ENCODE data around the gene C12orf56.

Gene C12orf56, protein sequence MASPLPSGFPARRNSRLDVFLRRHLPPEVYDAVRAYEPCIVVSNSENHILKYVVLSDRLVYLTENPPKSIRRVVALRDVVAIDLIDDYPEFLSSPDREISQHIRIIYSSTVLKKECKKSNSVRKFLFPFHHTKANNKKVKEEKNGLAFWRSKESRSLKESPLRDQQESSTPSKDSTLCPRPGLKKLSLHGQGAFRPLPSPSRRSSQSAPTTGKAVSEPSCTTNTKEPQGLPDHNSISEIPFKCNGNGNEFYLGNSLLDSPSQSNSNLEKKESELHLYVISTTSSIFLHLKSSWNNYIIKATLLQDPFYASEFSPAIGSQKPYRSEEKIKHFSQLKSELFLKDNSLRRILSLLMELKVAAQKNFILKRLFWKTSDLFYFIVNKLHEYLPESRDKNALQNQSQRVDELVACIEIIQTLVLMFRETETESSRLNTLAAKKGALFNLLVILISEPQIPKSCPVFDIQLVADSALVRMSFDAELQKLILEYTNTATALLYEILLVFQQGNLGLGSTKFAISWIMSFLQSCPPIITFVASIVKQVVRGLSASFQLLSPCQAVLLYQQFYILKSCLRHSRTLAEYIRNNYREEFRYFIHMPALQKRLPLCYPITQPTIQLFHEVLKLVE

DNA sequence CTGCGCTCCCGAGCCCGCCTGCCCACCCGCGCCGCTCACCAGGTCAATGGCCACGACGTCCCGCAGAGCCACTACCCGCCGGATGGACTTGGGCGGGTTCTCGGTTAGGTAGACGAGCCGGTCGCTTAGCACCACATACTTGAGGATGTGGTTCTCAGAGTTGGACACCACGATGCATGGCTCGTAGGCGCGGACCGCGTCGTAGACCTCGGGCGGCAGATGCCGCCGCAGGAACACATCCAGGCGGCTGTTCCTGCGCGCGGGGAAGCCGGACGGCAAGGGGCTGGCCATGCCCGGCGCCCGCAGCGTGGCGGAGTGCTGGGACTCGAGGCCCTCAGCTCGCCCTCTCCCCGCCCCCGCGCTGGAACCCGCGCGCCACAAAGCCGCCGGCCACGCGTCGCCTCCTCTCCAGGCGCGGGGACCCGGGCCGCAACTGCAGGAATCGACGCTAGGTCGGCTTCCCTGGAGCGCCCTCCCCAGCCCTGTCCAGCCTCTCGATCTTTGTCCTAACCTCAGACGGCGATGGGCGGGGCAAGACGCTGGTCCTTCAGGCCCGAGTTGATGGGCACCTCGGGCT, at the start of gene C12orf56:
Gene C12orf56 (minus strand): TSS at position 484 of the 577 bp plus-strand sequence. CDS start 193 bp downstream, at position 291.
- no peak for DNase-seq

DNA sequence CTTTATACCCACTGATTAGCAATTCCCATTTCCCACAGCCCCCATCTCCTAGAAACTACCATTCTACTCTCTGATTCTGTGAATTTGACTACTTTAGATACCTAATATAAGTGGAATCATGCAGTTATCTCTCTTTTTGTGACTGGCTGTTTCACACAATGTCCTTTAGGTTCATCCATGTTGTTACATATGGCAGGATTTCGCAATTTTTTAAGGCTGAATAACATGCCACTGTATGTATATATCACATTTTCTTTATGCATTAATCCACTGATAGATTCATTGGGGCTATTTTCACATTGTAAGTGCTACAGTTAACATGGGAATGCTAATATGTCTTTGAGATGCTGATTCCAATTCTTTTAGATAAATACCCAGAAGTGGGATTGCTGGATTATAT, 49.5 kb upstream of the C12orf56 start:
- DNase-seq = no peak

DNA sequence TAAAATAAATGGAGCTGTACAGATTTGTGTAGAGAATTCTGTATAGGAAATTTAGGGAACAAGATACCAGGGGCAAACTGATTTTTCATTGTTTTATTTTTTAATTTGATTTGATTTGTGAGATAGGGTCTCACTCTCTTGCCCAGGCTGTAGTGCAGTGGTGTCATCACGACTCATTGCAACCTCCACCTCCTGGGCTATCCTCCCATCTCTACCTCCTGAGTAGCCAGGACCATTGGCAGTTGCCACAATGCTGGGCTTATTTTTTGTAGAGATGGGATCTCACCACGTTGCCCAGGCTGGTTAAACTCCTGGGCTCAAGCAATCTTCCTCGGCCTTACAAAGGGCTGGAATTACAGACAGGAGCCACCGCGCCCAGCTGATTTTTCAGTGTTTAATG, 43.4 kb upstream of the C12orf56 start:
- DNase-seq = no peak

DNA sequence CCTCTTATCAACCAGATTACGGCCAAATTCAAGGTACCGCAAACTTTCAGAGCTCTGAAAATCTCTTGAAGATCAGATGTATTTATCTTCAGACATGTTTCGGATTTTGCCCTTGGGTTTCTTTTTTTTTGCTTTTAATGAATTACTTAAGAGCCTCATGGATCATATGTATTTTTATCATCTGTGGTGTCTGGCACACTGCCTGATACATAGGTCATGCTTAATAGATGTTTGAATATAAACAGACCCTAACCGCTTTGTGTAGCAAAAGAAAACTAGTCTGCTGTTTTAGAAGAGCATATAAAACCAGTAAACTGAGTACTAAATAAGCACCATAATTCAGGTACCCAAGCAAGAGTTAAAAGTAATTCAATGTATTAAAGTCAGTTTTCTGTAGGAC, 41.2 kb upstream of the C12orf56 start:
- no peak for DNase-seq

DNA sequence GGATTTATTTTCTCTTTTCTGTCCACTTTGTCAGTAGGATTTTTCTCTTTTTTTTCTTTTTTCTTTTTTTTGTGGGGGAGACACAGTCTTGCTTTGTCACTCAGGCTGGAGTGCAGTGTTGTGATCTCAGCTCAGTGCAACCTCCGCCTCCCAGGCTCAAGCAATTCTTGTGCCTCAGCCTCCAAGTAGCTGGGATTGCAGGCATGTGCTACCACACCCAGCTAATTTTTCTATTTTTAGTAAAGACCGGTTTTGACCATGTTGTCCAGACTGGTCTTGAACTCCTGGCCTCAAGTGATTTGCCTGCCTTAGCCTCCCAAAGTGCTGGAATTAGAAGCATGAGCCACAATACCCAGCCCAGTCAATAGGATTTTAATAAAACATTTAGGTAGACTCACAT, 40.3 kb upstream of the C12orf56 start:
- DNase-seq = no peak

DNA sequence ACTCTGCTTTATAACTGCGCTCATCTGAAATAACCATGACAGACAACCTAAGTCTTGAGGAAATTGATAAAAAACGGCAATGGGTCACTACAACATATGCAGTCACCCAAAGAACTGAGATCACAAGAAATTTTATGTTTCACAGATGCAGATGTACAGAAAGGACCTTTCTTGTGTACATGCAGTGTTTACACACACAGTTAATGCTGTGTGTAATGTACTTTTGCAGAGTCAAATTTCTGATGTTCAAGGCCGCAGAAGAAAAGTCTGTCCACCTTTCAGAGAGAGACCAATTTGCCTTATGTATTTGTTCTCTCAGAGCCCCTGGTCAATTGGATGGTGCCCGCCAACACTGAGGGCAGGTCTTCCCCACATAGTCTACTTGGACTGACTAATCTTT, 38.4 kb upstream of the C12orf56 start:
- DNase-seq = no peak

DNA sequence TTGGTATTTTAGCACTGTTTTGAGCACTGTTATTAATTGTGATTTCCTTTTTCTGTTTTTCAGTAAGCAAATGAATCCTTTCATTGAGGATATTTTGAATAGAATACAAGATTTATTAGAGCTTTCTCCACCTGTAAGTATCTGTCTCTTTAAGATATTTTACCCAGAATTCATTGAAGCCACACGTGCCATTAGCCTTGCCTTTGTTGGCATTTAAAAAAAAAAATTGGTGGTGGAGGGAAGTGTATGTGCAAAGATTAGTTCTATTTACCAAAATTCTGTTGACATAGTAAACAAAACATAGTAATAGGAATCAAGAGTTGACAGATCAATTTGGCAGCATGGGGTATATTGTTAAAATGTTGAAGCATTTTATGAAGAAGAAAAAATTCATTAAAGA, 37.4 kb upstream of the C12orf56 start:
- DNase-seq = no peak

DNA sequence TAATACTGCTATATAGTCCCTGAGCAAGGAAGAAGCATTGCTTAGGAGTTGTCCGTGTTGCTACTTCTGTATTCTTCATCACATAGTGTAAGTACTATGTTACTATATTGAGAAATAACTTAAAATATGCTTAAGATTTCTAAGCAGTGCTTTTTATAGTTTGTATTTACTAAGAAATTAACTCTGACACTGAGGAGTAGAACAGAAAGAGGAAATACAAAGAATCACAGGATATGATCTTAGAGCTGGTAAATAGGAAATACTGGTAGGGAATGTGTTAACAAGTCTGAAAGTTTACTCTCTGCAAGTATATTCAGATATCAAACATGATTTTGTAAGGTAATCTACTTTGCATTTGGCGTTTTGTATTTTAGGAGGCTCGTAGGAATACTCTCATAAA, 29.1 kb upstream of the C12orf56 start:
- DNase-seq = no peak

DNA sequence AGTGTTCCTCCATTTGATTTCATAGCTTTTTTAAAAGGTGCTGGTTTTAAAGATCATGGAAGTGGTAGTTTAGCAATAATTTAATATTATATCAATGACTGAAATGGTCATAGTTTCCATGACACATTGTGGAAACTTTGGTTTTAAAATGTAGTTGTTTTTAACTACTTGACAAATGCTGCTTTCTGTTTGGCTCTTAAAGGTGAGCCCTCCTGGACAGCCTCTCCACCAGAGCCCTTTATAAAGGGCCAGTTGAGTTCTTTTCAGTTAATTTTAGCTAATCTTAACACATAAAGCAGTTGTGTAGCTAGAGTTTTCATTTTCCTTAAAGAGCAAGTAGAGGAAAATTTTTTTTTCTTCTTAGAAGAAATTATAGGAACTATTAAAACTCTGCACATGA, 27.7 kb upstream of the C12orf56 start:
- DNase-seq = no peak

DNA sequence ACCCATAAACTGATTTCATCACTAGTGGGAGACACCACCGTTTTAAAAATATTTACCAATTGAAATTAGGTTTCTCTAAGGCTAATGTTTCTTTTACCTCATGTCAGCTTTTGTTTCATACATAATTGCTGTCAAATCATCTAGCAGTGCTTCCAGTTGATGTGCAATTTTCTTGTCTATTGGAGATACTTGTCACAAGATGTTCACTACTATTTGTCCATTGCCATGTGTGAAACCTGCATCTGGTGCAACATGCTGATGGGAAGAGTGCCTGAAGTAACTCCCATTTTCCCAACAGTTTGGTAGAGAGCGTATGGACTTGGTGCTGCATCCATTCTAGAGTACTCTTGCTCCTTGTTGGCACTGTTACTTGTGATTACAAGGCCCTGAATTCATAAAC, 23.3 kb upstream of the C12orf56 start:
- DNase-seq = no peak

DNA sequence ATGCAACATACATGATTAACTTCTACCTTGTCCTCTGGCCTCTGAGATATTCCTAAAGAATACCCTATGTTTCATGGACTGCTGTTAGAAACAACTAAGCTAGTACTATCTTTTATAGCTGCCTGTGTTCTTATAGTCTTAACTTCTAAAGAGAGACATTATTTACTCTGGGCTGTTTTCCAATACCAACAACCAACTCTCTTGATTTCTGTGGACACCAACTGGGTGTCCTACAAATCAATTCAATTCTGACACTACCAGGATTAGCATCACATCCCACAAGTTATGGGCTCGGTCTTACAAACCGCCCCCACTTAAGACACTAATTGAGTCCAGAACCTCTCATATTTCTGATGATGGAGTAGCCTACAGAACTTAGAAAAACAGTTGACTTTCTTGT, 21.9 kb upstream of the C12orf56 start:
- no peak for DNase-seq

DNA sequence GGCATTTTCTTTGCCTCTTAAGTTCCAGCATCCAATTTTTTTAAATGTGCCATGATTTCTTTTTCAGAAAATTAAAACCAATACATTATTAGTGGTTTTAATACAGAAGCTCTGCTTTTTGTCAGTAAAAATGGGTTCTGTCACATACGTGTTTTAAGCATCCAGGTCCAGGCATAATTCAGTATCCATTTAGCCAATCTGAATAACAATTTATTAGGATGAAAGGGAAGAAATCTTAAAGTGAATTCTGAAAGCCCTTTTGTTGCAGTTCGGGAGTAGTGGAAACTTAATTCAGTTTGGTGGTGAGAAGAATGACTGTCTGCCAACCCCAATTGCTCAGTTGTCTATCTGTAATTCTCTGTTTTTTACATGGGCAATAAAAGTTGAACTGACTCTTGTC, 20.9 kb upstream of the C12orf56 start:
- no peak for DNase-seq

DNA sequence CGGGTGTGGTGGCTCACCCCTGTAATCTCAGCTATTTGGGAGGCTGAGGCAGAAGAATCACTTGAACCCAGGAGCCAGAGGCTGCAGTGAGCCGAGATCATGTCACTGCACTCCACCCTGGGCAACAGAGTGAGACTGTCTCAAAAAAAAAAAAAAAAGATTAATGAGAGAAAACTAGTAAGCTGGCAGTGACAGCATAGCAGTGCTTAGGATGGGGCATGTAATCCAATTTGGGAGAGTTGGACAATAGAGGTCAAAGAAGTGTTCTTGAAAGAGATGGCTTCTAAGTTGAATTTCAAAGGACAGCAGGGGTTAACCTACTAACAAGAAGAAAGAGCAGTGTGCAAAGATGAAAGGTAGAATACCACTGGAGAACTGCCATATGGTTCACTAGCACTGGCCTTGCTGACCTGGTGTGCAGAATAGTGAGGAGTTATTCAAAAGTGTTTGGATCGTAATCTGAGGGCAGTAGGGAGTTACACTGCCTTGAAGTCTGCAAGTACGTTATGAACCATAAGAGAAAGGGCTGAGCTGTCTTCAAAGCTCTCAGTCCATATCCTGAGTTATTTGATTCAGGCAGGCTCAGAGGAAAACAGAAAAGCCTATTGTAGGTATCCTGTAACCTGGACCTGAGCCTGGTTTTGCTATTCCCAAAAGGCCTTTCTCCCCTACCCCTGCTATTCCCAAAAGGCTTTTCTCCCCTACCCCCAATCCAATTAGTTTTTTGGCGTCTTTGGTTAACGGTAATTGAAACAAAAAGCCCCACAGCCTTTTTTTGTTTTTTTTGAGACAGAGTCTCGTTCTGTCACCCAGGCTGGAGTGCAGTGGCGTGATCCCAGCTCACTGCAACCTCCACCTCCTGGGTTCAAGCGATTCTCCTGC, 17.0 kb upstream of the C12orf56 start:
- DNase-seq = no peak

DNA sequence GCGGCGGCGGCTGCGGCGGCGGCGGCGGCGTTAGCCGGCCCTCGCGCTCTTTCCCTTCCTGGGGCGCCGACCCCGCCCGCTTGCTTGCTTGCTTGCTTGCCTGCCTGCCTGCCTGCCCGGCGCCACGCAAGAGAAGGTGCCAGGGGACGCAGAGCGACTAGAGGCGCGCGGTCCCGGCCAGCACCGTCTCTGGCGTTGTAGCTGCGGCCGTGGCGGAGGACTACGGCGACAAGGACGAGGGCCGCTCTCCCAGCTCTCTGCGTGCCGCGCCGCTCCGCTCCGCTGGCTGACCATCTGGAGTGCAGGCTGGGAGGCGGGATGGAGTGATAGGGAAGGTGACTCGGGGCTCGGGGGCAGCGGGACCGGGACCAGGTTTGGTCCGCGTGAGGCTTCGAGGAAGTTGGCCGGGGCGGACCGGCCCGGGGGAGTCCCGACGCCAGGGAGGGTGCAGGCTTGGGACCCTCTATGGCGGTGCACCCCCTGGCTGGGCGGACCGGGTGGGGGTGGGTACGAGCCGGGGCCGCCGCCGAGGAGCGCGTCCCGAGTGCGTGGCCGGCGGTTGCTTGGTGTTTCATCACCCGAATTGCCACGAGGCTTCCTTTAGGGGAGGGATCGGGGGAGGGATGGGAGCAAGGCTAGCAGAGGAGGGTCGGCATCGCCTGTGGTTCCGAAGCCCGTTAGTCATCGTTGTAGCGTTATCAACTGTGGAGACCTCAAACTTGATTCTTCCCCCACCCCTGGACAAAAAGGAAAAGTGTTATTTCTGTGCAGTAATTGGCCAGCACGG, 14.1 kb upstream of the C12orf56 start:
- DNase-seq = peak; percentile 62

DNA sequence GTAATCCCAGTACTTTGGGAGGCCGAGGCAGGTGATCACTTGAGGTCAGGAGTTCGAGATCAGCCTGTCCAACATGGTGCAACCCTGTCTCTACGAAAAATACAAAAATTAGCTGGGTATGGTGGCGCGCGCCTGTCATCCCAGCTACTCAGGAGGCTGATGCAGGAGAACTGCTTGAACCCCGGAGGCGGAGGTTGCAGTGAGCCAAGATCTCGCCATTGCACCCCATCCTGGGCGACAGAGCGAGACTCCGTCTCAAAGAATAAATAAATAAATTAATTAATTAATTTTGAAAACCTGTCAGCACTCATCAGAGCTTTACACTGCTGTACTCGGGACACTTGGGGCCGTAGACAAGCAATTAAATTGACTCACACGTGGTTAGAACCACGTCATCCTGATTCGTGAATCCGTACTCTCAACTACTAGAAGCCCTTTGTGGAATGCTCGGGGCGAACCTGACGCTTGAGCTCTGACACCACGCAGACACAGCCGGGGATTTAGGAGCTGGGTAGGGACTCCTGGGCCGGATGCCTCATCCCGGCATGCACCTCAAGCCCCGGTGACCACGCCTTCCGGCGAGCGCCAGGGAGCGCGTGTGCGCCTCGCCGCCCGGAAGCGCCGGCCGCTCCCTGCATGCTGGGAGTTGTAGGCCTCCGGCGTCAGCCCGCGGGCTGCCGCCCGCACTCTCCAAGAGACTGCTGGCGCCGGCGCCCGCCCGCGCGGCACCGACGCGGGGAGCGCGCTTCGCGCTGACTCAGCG, 13.3 kb upstream of the C12orf56 start, which contains the start of gene XPOT:
Gene XPOT (plus strand): TSS at position 686 of the 763 bp plus-strand sequence. CDS start 5,644 bp downstream, outside the sequence.
- DNase-seq = peak; percentile 88

DNA sequence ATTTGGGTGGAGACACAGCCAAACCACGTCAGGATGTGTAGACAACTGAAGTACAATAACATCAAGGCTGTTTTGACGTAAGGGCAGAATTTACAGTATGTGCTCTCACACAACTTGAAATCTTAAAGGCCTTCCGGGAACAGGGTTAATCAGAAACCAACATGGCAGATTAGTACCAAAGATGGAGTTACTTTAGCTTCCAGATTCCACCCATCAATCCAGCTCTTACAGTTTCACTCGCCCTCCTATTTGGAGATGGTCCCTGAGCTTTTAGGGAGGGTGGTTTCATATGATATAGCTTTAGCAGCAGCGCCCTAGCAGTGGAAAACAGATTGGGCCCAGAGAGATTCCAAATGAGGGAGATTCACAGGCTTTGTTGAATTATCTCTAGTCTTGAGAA, 11.6 kb upstream of the C12orf56 start:
- DNase-seq = no peak

DNA sequence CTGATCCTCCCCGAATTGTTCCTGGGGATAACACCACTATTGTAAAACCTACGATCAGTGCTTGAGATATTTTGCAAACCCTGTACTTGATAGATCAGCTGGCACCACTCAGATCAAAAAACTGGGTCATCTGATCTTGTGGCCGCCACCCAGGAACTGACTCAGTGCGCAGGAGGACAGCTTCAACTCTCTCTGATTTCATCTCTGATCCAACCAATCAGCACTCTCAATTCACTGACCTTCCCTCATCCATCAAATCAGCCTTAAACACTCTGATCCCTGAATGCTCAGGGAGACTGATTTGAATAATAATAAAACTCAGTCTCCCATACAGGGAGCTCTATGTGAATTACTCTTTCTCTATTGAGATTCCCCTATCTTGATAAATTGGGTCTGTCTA, 9.5 kb upstream of the C12orf56 start:
- no peak for DNase-seq

DNA sequence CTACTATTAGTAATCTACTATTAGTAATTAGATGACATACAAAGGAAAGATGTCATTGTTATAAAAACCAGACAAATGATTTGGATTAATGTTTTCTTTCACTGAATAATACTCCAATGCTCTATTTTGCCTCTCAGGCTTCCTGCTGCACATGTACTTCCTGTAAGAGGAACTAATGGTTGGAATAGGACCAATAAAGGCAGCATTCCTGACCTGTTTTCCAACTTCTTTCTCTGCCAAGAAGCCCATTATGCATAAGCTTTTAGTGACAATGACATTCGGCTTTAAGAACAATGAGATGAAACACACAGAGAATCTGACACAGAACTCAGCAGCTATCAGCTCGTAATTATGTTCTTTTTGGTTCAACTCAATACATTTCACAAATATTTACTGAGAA, 5.2 kb upstream of the C12orf56 start:
- DNase-seq = no peak

DNA sequence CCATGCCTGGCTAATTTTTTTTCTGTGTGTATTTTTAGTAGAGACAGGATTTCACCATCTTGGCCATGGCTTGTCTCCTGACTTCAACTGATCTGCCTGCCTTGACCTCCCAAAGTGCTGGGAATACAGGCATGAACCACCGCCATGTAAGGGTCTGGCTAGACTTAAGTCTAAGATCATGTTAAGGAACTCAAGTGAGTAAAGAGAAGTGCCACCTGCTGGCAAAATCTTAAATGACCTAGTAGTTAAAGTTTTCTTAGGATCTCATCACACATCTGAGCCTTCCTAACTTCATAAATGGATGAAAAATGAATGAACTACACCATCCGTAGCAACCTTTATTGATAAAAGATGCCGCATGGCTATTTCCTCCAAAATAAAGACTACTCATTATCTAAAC, 1.7 kb upstream of the C12orf56 start:
- DNase-seq = peak; percentile 43

DNA sequence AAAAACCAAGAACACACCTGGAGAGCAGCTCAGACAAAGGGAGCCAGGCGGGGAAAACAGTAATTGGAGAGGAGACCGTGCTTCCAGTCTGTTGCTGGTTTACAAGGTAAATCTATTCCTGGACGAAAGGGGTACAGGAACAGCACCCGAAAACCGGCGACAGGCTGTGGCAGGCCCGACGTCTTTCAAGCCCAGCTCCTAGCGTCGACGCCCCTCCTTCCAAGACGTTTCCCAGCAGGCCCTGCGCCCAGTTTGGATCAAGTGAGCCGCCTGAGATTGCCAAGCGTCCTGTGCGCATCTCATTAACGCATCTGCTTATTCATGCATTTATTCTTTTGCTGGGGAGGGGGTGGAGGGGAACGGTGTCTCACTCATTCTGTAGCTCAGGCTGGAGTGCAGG, 1.4 kb downstream of the C12orf56 start:
- no peak for DNase-seq

DNA sequence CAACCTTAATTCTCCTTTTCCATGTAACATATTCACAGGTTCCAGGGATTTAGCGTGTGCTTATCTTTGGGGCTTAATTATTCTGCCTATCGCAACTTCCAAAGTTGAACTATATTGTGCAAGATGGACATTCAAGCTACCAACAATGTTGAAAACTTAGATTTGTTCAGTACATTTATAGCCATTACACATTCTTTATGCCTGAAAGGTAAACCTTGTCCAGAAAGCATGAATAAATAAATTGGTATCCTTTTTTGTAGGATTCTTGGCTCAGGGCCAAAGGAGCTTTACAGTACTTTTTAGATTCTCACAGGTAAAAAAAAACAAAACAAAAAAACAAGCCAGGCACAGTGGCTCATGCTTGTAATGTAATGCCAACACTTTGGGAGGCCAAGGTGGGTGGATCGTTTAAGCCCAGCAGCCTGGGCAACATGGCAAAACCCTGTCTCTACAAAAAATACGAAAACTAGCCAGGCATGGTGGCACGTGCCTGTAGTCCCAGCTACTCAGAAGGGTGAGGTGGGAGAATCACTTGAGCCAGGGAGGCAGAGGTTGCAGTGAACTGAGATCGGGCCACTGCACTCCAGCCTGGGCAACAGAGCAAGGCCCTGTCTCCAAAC, 3.3 kb downstream of the C12orf56 start:
- no peak for DNase-seq
